Endodermal cell (in vitro differentiated cells): ENCODE results near the gene ZNF689. TPM values are rescaled to one million over a fixed set of nuclear protein-coding genes. Genes with fewer than 3 reads are reported as not detected.

Experiments used
- DNase-seq: peaks from one replicate; pipeline ENCODE4 v3.0.0-alpha.2; 2017
- H3K27ac ChIP-seq: 2 replicates; pipeline ENCODE4 v1.5.1; 2013; ENCODE audit warnings: mild to moderate bottlenecking, low read depth, low read length, moderate library complexity
- H3K27me3 ChIP-seq: 2 replicates; pipeline ENCODE4 v1.6.1; 2013; ENCODE audit warnings: mild to moderate bottlenecking, low read length, moderate library complexity; ENCODE audit not compliant: insufficient read depth, control insufficient read depth, poor library complexity, severe bottlenecking
- H3K36me3 ChIP-seq: 2 replicates; pipeline ENCODE4 v1.7.0; 2013; ENCODE audit warnings: mild to moderate bottlenecking, low read length, moderate library complexity; ENCODE audit not compliant: control insufficient read depth, insufficient read depth
- H3K4me1 ChIP-seq: one replicate; pipeline ENCODE4 v1.7.0; 2013; ENCODE audit warnings: low read length; ENCODE audit not compliant: control insufficient read depth, insufficient read depth
- H3K4me3 ChIP-seq: 2 replicates; pipeline ENCODE4 v1.5.1; 2013; ENCODE audit warnings: mild to moderate bottlenecking, low read length, moderate library complexity
- H3K9ac ChIP-seq: 2 replicates; pipeline ENCODE4 v1.6.1; 2013; ENCODE audit warnings: mild to moderate bottlenecking, low read length, moderate library complexity; ENCODE audit not compliant: poor library complexity, severe bottlenecking; ENCODE audit errors: extremely low read depth
- H3K9me3 ChIP-seq: 2 replicates; pipeline ENCODE4 v1.6.1; 2013; ENCODE audit warnings: mild to moderate bottlenecking, low read length, moderate library complexity; ENCODE audit not compliant: control insufficient read depth
- H3K27ac Mint-ChIP-seq: 2 replicates; pipeline ENCODE4 v1.8.0; 2020; ENCODE audit warnings: mixed read lengths
- H3K27me3 Mint-ChIP-seq: 2 replicates; pipeline ENCODE4 v1.8.0; 2021; ENCODE audit warnings: mild to moderate bottlenecking, mixed read lengths; ENCODE audit not compliant: insufficient read depth
- H3K36me3 Mint-ChIP-seq: 2 replicates; pipeline ENCODE4 v1.8.0; 2020; ENCODE audit warnings: low read depth, mixed read lengths
- H3K4me1 Mint-ChIP-seq: 2 replicates; pipeline ENCODE4 v1.8.0; 2020; ENCODE audit warnings: mixed read lengths
- H3K4me3 Mint-ChIP-seq: 2 replicates; pipeline ENCODE4 v1.8.0; 2020; ENCODE audit warnings: mild to moderate bottlenecking, moderate library complexity, mixed read lengths
- H3K9me3 Mint-ChIP-seq: 2 replicates; pipeline ENCODE4 v1.8.0; 2020; ENCODE audit warnings: mild to moderate bottlenecking, mixed read lengths
- CTCF ChIP-seq: fragments of 200-600 bp; sonication (generic); conservative IDR thresholded peaks from 2 replicates; pipeline ENCODE4 v1.5.0; 2021; ENCODE audit warnings: antibody characterized with exemption, mild to moderate bottlenecking
- WGBS, 2 experiments: methylation state at CpG; one replicate each; pipeline versions ENCODE4 v1.1.5 to v1.1.7; 2013; ENCODE audit warnings: missing lambda C conversion rate in 2 of 2, mixed read lengths in 1 of 2; ENCODE audit not compliant: insufficient coverage in 1 of 2, insufficient read length in 1 of 2; 5-methylcytosine and 5-hydroxymethylcytosine counted together
- total RNA-seq, 2 donors: library from RNA; stranded (reverse); fragmentation: NEBNext Ultra II Directional in 1 of 2; extraction: Animal tissue kit (Norgen Biotek cat#: 25700) in 1 of 2; gene quantifications; 2 replicates in 1 of 2; 3 replicates in 1 of 2; pipeline ENCODE4 v1.2.1, GENCODE V29; 2021

The ZNF689 gene
- total RNA-seq, 2 donors from 2014 or later, result 13.0 to 15.8 TPM

- TF ChIP-seq CTCF, result no peak
- H3K9me3 ChIP-seq, result peaks cover 7% of the 10 kb centered on the region
- no peaks in the 10 kb centered on the region for H3K27me3 ChIP-seq
- no peaks in the 10 kb centered on the region for H3K4me1 ChIP-seq
- H3K27ac ChIP-seq, result no peak overlapping the region
- WGBS, 2 experiments, result 95% methylated on average over 4 of the region's 4 CpGs
- no peak overlapping the region for H3K27ac Mint-ChIP-seq
- no peak overlapping the region for H3K9ac ChIP-seq
- no peak overlapping the region for H3K4me3 Mint-ChIP-seq
- no peaks in the 10 kb centered on the region for H3K27me3 Mint-ChIP-seq
- H3K4me1 Mint-ChIP-seq, result no peaks in the 10 kb centered on the region
- H3K36me3 ChIP-seq, result peaks cover 24% of the 10 kb centered on the region
- peaks cover 29% of the 10 kb centered on the region for H3K36me3 Mint-ChIP-seq
- no peak for DNase-seq
- H3K4me3 ChIP-seq, result no peak overlapping the region
- H3K9me3 Mint-ChIP-seq, result peaks cover 4% of the 10 kb centered on the region
Measured at GRCh38 chr16:30601966-30602365, 8.2 kb downstream of the ZNF689 start.

GRCh38 chr16:30600929-30601328 is 9.3 kb downstream of the ZNF689 start:
- TF ChIP-seq CTCF, result no peak
- no peak overlapping the region for H3K4me3 Mint-ChIP-seq
- peaks cover 4% of the 10 kb centered on the region for H3K9me3 Mint-ChIP-seq
- no peaks in the 10 kb centered on the region for H3K4me1 ChIP-seq
- no peak overlapping the region for H3K9ac ChIP-seq
- WGBS, 2 experiments, result 96 to 100% methylated on average over 2 of the region's 2 CpGs
- H3K27ac ChIP-seq, result no peak overlapping the region
- no peaks in the 10 kb centered on the region for H3K4me1 Mint-ChIP-seq
- H3K36me3 Mint-ChIP-seq, result peaks cover 24% of the 10 kb centered on the region
- no peak overlapping the region for H3K4me3 ChIP-seq
- H3K27me3 Mint-ChIP-seq, result no peaks in the 10 kb centered on the region
- H3K36me3 ChIP-seq, result peaks cover 14% of the 10 kb centered on the region
- DNase-seq, result no peak
- no peaks in the 10 kb centered on the region for H3K27me3 ChIP-seq
- no peak overlapping the region for H3K27ac Mint-ChIP-seq
- peaks cover 7% of the 10 kb centered on the region for H3K9me3 ChIP-seq

- 96 to 100% methylated on average over 2 to 3 of the region's 3 CpGs for WGBS, 2 experiments
- Histone ChIP-seq H3K9me3 (peaks cover 7% of the 10 kb centered on the region), H3K4me3 (no peak overlapping the region), H3K9ac (no peak overlapping the region), H3K36me3 (peaks cover 11% of the 10 kb centered on the region), H3K27me3 (no peaks in the 10 kb centered on the region), H3K4me1 (no peaks in the 10 kb centered on the region), H3K27ac (no peak overlapping the region)
- Mint-ChIP-seq H3K27ac (no peak overlapping the region), H3K27me3 (no peaks in the 10 kb centered on the region), H3K4me1 (no peaks in the 10 kb centered on the region), H3K36me3 (peaks cover 24% of the 10 kb centered on the region), H3K9me3 (peaks cover 4% of the 10 kb centered on the region), H3K4me3 (no peak overlapping the region)
- no peak for DNase-seq
- TF ChIP-seq CTCF, result no peak
Measured at GRCh38 chr16:30600215-30600614, 10.0 kb downstream of the ZNF689 start.
